Astrocyte (in vitro differentiated cells and primary cell): Measurements from ENCODE around the gene BNIP2.

ENCODE experiments used
- CTCF ChIP-seq: IDR thresholded peaks from 2 replicates; pipeline ENCODE4 v1.5.1; 2011; ENCODE audit warnings: low read depth, mild to moderate bottlenecking, inconsistent platforms, low read length, moderate library complexity; ENCODE audit not compliant: insufficient read depth
- EZH2 ChIP-seq: IDR thresholded peaks from 2 replicates; pipeline ENCODE4 v1.6.1; 2012; ENCODE audit warnings: mild to moderate bottlenecking, low read length, inconsistent platforms; ENCODE audit not compliant: insufficient read depth

GRCh38 chr15:59618406-59618805 is 70.7 kb downstream of the BNIP2 start:
- TF ChIP-seq CTCF (no peak), EZH2 (no peak)
